Nephron progenitor cell (in vitro differentiated cells): Measurements from ENCODE around the gene PSMB2.
A peak's percentile ranks its signal among the peaks of the same experiment; 100 is the strongest.

Experiments
- DNase-seq: peaks from one replicate; pipeline ENCODE4 v3.0.0; 2021
- H3K27ac Mint-ChIP-seq: 2 replicates; pipeline ENCODE4 v1.8.0; 2021; ENCODE audit warnings: mild to moderate bottlenecking, moderate library complexity, mixed read lengths
- H3K27me3 Mint-ChIP-seq: 2 replicates; pipeline ENCODE4 v1.8.0; 2021; ENCODE audit warnings: mild to moderate bottlenecking, low read depth, mixed read lengths; ENCODE audit not compliant: poor library complexity
- H3K36me3 Mint-ChIP-seq: 2 replicates; pipeline ENCODE4 v1.8.0; 2021; ENCODE audit warnings: low read depth, mixed read lengths
- H3K4me1 Mint-ChIP-seq: 2 replicates; pipeline ENCODE4 v1.8.0; 2021; ENCODE audit warnings: mixed read lengths
- H3K4me3 Mint-ChIP-seq: 2 replicates; pipeline ENCODE4 v1.8.0; 2021; ENCODE audit warnings: mild to moderate bottlenecking, moderate library complexity, mixed read lengths
- H3K9me3 Mint-ChIP-seq: 2 replicates; pipeline ENCODE4 v1.8.0; 2021; ENCODE audit warnings: mild to moderate bottlenecking, moderate library complexity, mixed read lengths
- TF ChIP-seq, protein P1 (sequence below): fragments of 200-600 bp; sonication (generic); IDR thresholded peaks from 2 replicates; pipeline ENCODE4 v1.5.0; 2021; ENCODE audit warnings: antibody characterized with exemption

The PSMB2 gene

DNA sequence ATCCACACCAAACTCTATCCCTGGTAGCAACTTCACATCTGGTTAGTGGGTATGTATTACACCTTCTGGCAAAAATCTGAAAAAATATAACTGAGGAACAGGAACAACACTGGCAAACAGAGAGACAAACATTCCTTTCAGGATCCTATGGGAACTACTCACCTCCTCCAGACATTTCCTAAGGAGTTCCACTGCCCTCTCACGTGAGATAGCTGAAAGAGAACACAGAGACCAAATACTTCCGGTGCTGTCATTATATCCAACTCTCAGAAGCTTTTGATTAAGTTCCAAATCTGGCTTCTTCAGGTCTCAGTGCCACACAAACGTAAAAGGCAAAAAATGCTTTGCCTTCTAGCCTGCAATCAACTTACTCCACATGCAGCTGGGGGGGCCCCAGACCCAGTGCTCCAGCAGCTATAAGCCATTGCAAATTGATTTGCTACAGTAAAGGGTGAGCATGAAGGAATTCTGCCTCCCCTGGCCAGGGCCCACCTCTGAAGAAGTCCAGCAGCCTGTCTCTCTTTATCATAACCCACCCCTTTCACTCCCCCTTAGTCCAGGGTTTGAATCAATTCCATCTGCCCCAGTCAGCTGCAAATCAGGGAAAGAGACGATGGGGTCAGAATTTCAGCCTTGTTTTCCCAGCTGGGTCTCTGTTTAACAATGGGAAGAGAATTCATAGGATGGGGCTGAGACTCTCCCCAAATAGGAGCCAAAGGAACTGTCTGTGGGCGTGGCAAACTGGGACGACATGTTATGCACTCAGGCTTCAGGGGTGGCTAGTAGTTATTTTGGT lies 36.1 kb downstream of the PSMB2 start:
- peak; percentile 12 for DNase-seq
- H3K27me3 Mint-ChIP-seq, result no peaks in the 10 kb centered on the region
- TF ChIP-seq, protein P1, sequence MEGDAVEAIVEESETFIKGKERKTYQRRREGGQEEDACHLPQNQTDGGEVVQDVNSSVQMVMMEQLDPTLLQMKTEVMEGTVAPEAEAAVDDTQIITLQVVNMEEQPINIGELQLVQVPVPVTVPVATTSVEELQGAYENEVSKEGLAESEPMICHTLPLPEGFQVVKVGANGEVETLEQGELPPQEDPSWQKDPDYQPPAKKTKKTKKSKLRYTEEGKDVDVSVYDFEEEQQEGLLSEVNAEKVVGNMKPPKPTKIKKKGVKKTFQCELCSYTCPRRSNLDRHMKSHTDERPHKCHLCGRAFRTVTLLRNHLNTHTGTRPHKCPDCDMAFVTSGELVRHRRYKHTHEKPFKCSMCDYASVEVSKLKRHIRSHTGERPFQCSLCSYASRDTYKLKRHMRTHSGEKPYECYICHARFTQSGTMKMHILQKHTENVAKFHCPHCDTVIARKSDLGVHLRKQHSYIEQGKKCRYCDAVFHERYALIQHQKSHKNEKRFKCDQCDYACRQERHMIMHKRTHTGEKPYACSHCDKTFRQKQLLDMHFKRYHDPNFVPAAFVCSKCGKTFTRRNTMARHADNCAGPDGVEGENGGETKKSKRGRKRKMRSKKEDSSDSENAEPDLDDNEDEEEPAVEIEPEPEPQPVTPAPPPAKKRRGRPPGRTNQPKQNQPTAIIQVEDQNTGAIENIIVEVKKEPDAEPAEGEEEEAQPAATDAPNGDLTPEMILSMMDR, result no peak
- H3K4me3 Mint-ChIP-seq, result no peak overlapping the region
- H3K4me1 Mint-ChIP-seq, result peaks cover 13% of the 10 kb centered on the region
- H3K36me3 Mint-ChIP-seq, result peaks cover 79% of the 10 kb centered on the region
- H3K27ac Mint-ChIP-seq, result peak overlapping the region; percentile 55
- peaks cover 8% of the 10 kb centered on the region for H3K9me3 Mint-ChIP-seq

DNA sequence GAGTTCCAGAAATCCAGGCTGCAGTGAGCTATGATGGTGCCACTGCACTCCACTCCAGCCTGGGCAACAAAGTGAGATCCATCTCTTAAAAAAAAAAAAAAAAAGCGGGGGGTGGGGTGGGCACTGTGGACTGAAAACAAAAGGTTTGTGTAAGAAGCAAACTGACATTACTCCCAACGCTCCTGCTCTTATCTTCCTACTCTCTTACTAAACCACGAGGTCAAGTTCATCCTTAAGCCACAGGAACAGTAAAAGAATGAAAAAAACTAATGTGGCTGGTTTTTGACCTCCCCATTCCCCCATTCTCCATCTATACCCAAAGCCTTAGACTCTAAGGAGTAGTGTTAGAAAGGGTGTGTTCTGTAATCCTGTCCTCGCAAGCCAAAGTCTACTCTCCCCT lies 37.4 kb downstream of the PSMB2 start:
- Mint-ChIP-seq H3K4me3 (no peak overlapping the region), H3K9me3 (peaks cover 8% of the 10 kb centered on the region)

DNA sequence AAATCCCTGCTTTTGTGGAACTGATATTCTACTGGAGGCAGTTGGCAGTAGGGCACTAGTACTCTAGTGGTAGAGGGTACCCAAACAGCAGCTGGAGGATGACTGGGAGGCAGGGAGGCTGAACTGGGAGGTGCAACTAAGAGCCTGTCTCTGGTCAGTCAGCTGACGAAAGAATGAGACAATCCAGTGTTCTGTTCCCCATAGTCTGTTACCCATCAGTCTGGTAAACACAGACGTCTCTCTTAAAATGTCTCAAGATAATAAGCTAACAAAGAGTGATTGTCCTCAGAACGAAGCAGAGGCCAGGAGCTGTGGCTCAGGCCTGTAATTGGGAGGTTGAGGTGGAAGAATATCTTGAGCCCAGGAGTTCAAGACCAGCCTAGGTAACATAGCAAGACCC lies 37.9 kb downstream of the PSMB2 start:
- Mint-ChIP-seq H3K9me3 (peaks cover 8% of the 10 kb centered on the region), H3K4me1 (peaks cover 13% of the 10 kb centered on the region), H3K27me3 (no peaks in the 10 kb centered on the region), H3K27ac (no peak overlapping the region), H3K4me3 (no peak overlapping the region), H3K36me3 (peaks cover 72% of the 10 kb centered on the region)
- DNase-seq, result no peak
- TF ChIP-seq, protein P1, result no peak

More for the DNA sequence above, 37.4 kb downstream of the PSMB2 start:
- TF ChIP-seq, protein P1, result no peak
- Mint-ChIP-seq H3K4me1 (peaks cover 13% of the 10 kb centered on the region), H3K27ac (no peak overlapping the region), H3K27me3 (no peaks in the 10 kb centered on the region), H3K36me3 (peaks cover 76% of the 10 kb centered on the region)
- no peak for DNase-seq

DNA sequence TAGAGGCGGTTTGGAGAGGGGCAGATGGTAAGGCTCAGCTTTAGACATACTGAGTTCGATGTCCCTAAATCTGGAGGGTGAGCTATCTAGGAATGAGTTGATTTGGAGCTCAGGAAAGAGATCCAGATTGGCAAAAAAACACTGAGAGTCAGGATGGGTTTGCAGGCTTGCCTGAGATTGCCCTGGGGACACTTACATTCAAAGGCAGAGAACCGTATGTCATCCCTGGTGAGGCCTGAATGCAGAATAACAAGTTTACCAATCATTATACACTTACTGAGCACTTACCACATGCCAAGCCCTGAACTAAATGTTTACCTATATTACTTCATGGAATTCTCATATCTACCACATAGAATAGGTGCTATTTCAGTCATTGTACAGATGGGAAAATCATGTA lies 40.7 kb downstream of the PSMB2 start:
- Mint-ChIP-seq H3K4me1 (peaks cover 8% of the 10 kb centered on the region), H3K9me3 (no peaks in the 10 kb centered on the region), H3K4me3 (no peak overlapping the region), H3K27me3 (no peaks in the 10 kb centered on the region), H3K27ac (peak overlapping the region; percentile 43), H3K36me3 (peaks cover 43% of the 10 kb centered on the region)
- TF ChIP-seq, protein P1, result no peak
- no peak for DNase-seq

DNA sequence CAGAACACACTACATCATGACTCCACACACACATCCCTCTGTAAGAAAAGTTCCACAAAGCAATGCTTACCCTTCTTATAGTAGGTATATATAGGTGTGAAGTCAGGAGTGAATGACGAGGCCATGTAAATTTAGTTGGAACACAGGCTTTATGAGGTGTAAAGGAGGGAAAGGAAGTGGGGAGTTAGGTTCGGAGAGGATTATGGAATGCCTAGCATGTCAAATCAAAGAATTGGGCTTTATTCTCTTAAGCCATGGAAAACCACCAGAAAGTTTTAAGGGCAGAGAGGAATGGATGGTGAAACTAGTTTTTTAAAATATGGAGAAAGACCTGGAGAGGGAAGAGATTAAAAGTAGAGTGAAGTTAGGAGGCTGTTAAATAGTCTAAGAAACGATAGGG lies 41.9 kb downstream of the PSMB2 start:
- Mint-ChIP-seq H3K27me3 (no peaks in the 10 kb centered on the region), H3K9me3 (no peaks in the 10 kb centered on the region), H3K4me3 (no peak overlapping the region), H3K36me3 (peaks cover 34% of the 10 kb centered on the region), H3K4me1 (no peaks in the 10 kb centered on the region), H3K27ac (peak overlapping the region; percentile 27)
- no peak for DNase-seq
- TF ChIP-seq, protein P1, result no peak

DNA sequence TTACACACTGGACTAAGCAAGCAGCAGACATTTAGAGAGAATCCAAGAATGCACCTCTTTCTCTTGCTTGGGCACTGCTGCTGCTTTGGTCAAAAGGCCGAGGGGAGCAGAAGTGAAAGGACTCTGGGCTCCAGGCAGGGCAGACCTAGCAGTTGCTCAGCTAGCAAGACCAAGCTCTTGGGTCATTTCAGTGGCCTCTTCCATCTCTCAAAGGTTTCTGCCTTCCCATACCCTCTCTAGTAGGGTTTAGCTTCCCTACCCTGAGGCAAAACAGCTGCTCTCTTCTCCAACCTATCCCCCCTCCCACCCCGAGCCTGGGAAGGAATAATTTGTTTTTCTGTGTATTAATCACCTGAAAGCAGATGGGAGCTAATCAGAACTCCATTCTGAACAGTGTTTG lies 42.4 kb downstream of the PSMB2 start:
- TF ChIP-seq, protein P1, result no peak
- DNase-seq, result no peak
- no peak overlapping the region for H3K27ac Mint-ChIP-seq
- no peaks in the 10 kb centered on the region for H3K9me3 Mint-ChIP-seq
- H3K4me3 Mint-ChIP-seq, result no peak overlapping the region
- no peaks in the 10 kb centered on the region for H3K27me3 Mint-ChIP-seq
- H3K4me1 Mint-ChIP-seq, result no peaks in the 10 kb centered on the region
- H3K36me3 Mint-ChIP-seq, result peaks cover 29% of the 10 kb centered on the region
